ENCODE data around the gene NFATC2.
"Not testable (repeated sequence)": the region's sequence is repeated elsewhere in the genome, so short reads cannot be mapped to it uniquely, and the experiment has no call there.

GRCh38 chr20:51461846-51462245 lies 80.7 kb downstream of the NFATC2 start:
- not testable (repeated sequence) for TF ChIP-seq CTCF, POLR2AphosphoS5 (IDR thresholded peaks at IDR 0.05)
